WTC11 (cell line): ENCODE data around the gene IPO11. TPM values are rescaled to one million over a fixed set of nuclear protein-coding genes. Genes with fewer than 3 reads are reported as not detected.

Experiments used
- ATAC-seq: fragments of 200-7000 bp; cut with Tn5 transposase; 2 replicates; pipeline ENCODE4 v1.10.0; 2021; ENCODE audit warnings: mild to moderate bottlenecking, moderate library complexity
- CTCF ChIA-PET: fragments of 300-600 bp; sonication (Branson Sonifier 250); formaldehyde crosslinking; loops from one replicate; lab custom pipeline; 2021; ENCODE audit warnings: antibody characterized with exemption; lab: Charles Lee
- POLR2A ChIA-PET: fragments of 350-600 bp; sonication (Branson Sonifier 250); formaldehyde crosslinking; loops from one replicate; lab custom pipeline; 2021; ENCODE audit warnings: antibody characterized with exemption; lab: Charles Lee
- DNase-seq: peaks from one replicate; pipeline ENCODE4 v3.0.0; 2021; ENCODE audit warnings: low spot score
- H3K27ac Mint-ChIP-seq: 2 replicates; pipeline ENCODE4 v1.8.0; 2021; ENCODE audit warnings: mixed read lengths
- H3K27me3 Mint-ChIP-seq: 2 replicates; pipeline ENCODE4 v1.8.0; 2021; ENCODE audit warnings: low read depth, mild to moderate bottlenecking, moderate library complexity, mixed read lengths
- H3K36me3 Mint-ChIP-seq: 2 replicates; pipeline ENCODE4 v1.8.0; 2021; ENCODE audit warnings: mixed read lengths
- H3K4me1 Mint-ChIP-seq: 2 replicates; pipeline ENCODE4 v1.8.0; 2022; ENCODE audit warnings: mixed read lengths
- H3K4me3 Mint-ChIP-seq: 2 replicates; pipeline ENCODE4 v1.8.0; 2021; ENCODE audit warnings: mild to moderate bottlenecking, moderate library complexity, mixed read lengths
- H3K9me3 Mint-ChIP-seq: 2 replicates; pipeline ENCODE4 v1.8.0; 2021; ENCODE audit warnings: mixed read lengths
- GRHL2 ChIP-seq: fragments of 250-450 bp; sonication (Bioruptor Pico); IDR thresholded peaks from 2 replicates; pipeline ENCODE4 v1.8.0; 2022; ENCODE audit warnings: mild to moderate bottlenecking, moderate library complexity; ENCODE audit not compliant: insufficient replicate concordance, severe bottlenecking
- MXD4 ChIP-seq: fragments of 250-450 bp; sonication (Bioruptor Pico); IDR thresholded peaks from 2 replicates; pipeline ENCODE4 v1.8.0; 2021; ENCODE audit warnings: mild to moderate bottlenecking, moderate library complexity, borderline replicate concordance
- SMAD4 ChIP-seq: sonication (generic); formaldehyde crosslinking; IDR thresholded peaks from 2 replicates; pipeline ENCODE4 v1.8.0; 2022; ENCODE audit warnings: mild to moderate bottlenecking, missing genetic modification reagents
- TEAD4 ChIP-seq: sonication (generic); formaldehyde crosslinking; IDR thresholded peaks from 2 replicates; pipeline ENCODE4 v1.8.0; 2022; ENCODE audit warnings: mild to moderate bottlenecking, missing genetic modification reagents
- ZNF138 ChIP-seq: sonication (generic); formaldehyde crosslinking; conservative IDR thresholded peaks from 2 replicates; pipeline ENCODE4 v1.8.1; 2022; ENCODE audit warnings: mild to moderate bottlenecking, moderate library complexity, missing genetic modification reagents
- ZNF219 ChIP-seq: sonication (generic); formaldehyde crosslinking; IDR thresholded peaks from 2 replicates; pipeline ENCODE4 v1.8.0; 2023; ENCODE audit warnings: missing genetic modification reagents, mild to moderate bottlenecking, borderline replicate concordance
- total RNA-seq: library from RNA; stranded (reverse); gene quantifications from 3 replicates; pipeline ENCODE4 v1.2.3, GENCODE V29; 2021
- TF ChIP-seq, protein P1 (sequence below): fragments of 250-450 bp; sonication (Bioruptor Pico); IDR thresholded peaks from 2 replicates; pipeline ENCODE4 v1.9.0; 2021; ENCODE audit warnings: mild to moderate bottlenecking
- TF ChIP-seq, protein P2 (sequence below): sonication (generic); formaldehyde crosslinking; IDR thresholded peaks from 2 replicates; pipeline ENCODE4 v1.8.1; 2022; ENCODE audit warnings: missing genetic modification reagents, borderline replicate concordance
- TF ChIP-seq, protein P3 (sequence below): sonication (generic); formaldehyde crosslinking; IDR thresholded peaks from 2 replicates; pipeline ENCODE4 v1.8.1; 2023; ENCODE audit warnings: mild to moderate bottlenecking, missing genetic modification reagents, borderline replicate concordance

The IPO11 gene
- total RNA-seq, 1 experiment from 2014 or later, result 61.9 TPM

DNA sequence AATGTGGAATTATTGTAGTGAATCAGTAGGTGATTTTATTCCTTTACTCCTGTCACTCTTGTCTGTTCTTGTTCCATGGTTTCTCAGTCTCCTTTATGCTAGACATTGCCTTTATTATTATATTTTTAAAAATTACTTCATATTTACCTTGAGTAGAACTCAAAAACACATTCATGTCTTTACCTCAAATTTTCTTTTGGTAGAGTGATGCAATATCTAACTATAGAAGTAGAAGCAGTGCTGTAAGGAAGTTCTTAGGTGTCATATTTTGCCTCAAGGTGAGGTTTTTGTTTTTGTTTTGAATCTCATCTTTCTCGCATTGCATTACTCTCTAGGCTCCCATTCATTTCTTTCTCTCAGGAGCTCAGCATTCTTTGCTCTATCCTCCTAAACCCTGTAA, 12.2 kb downstream of the IPO11 start:
- no peaks in the 10 kb centered on the region for H3K27me3 Mint-ChIP-seq
- ATAC-seq (no peak), DNase-seq (no peak)
- peaks cover 2% of the 10 kb centered on the region; the same call in 1 of the 2 replicates for H3K4me1 Mint-ChIP-seq
- H3K9me3 Mint-ChIP-seq, result peaks cover 9% of the 10 kb centered on the region
- H3K27ac Mint-ChIP-seq, result peak overlapping the region; percentile 70; the same call in 1 of the 2 replicates
- TF ChIP-seq, protein P1, sequence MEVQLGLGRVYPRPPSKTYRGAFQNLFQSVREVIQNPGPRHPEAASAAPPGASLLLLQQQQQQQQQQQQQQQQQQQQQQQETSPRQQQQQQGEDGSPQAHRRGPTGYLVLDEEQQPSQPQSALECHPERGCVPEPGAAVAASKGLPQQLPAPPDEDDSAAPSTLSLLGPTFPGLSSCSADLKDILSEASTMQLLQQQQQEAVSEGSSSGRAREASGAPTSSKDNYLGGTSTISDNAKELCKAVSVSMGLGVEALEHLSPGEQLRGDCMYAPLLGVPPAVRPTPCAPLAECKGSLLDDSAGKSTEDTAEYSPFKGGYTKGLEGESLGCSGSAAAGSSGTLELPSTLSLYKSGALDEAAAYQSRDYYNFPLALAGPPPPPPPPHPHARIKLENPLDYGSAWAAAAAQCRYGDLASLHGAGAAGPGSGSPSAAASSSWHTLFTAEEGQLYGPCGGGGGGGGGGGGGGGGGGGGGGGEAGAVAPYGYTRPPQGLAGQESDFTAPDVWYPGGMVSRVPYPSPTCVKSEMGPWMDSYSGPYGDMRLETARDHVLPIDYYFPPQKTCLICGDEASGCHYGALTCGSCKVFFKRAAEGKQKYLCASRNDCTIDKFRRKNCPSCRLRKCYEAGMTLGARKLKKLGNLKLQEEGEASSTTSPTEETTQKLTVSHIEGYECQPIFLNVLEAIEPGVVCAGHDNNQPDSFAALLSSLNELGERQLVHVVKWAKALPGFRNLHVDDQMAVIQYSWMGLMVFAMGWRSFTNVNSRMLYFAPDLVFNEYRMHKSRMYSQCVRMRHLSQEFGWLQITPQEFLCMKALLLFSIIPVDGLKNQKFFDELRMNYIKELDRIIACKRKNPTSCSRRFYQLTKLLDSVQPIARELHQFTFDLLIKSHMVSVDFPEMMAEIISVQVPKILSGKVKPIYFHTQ (CRISPR knock-in tag), result no peak
- TF ChIP-seq, protein P2, sequence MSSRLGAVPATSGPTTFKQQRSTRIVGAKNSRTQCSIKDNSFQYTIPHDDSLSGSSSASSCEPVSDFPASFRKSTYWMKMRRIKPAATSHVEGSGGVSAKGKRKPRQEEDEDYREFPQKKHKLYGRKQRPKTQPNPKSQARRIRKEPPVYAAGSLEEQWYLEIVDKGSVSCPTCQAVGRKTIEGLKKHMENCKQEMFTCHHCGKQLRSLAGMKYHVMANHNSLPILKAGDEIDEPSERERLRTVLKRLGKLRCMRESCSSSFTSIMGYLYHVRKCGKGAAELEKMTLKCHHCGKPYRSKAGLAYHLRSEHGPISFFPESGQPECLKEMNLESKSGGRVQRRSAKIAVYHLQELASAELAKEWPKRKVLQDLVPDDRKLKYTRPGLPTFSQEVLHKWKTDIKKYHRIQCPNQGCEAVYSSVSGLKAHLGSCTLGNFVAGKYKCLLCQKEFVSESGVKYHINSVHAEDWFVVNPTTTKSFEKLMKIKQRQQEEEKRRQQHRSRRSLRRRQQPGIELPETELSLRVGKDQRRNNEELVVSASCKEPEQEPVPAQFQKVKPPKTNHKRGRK (CRISPR knock-in tag), result no peak
- CTCF ChIA-PET, result interaction anchor here (1.1 kb wide), 1 partner anchor 19 kb away, joined by 3 read pairs; no protein-coding TSS in a partner anchor
- POLR2A ChIA-PET, result no interaction called here
- H3K36me3 Mint-ChIP-seq, result peaks cover 4% of the 10 kb centered on the region; the same call in 1 of the 2 replicates
- H3K4me3 Mint-ChIP-seq, result no peak overlapping the region

DNA sequence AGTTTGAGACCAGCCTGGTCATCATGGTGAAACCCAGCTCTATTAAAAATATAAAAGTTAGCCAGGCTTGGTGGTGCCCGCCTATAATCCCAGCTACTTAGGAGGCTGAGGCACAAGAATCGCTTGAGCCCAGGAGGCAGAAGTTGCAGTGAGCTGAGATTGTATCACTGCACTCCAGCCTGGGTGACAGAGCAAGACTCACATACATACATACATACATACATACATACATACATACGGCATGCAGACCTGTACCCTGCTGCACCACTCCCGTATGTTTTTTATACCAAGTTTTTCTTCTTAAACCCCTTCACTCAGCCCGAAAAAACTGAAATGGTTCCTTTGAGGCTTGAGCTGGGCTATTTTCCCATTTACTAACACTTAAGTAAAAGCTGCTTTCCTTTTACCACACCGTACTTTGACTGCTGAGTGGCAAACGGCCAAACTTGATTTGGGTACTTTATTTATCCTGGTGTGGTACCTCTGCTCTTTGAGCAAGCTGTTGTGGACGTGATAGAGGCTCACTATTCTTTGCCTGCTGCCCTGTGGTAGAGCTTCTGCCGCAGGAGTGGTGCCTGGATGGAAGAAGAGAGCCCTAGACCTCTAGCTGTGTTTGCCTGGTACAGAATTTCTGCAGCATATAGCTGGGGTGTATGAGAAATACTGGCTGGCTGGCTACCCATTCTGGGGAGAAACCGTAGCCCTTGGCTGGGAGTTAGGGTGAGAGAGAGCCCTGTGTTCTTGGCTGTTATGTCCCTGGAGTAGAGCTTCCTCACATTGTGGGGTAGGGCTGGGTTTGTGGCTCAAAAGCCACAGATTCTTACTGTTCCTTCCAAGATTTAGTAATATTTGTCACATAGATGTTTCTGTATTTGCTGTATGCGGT, 19.4 kb downstream of the IPO11 start:
- Mint-ChIP-seq H3K27ac (peak overlapping the region; percentile 19), H3K9me3 (no peaks in the 10 kb centered on the region), H3K27me3 (no peaks in the 10 kb centered on the region), H3K4me1 (no peaks in the 10 kb centered on the region), H3K4me3 (no peak overlapping the region), H3K36me3 (no peaks in the 10 kb centered on the region)
- ATAC-seq (peak; percentile 39; the same call in 1 of the 2 replicates), DNase-seq (no peak)
- ChIA-PET CTCF (interaction anchor here (0.6 to 2.8 kb wide), 4 partner anchors 11 to 59 kb away, joined by 3 to 20 read pairs (median 9); no protein-coding TSS in a partner anchor), POLR2A (interaction anchor here (1.8 kb wide), 1 partner anchor 28 kb away, joined by 7 read pairs; the partner anchor contains the start of gene DIMT1)
- no peak for TF ChIP-seq SMAD4 (CRISPR knock-in tag)
- TF ChIP-seq ZNF138, result no peak
- TF ChIP-seq TEAD4 (CRISPR knock-in tag), result no peak
- no peak for TF ChIP-seq MXD4 (CRISPR knock-in tag)
- no peak for TF ChIP-seq GRHL2

DNA sequence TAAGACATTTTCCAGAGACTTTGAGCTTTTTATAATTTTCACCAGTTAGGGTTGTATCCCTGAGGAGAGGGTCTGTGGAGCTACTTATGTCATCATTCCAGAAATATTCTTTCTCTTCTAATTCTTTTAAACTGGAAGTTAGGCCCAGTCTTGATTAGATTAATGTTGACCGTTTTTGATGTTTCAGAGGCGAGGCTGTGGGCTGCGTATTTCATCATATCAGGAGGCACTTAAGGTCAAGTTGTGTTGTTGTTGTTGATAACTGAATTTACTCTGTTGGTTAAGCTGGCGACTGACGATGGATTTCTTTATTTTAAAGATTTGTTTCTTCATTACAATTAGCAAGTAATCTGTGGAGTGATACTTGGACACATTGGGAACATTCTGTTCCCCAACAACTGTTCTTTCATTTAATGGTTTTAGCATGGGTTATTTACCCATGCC, 20.1 kb downstream of the IPO11 start:
- no peak for DNase-seq
- Mint-ChIP-seq H3K27me3 (no peaks in the 10 kb centered on the region), H3K9me3 (no peaks in the 10 kb centered on the region), H3K4me3 (no peak overlapping the region), H3K4me1 (no peaks in the 10 kb centered on the region), H3K27ac (peak overlapping the region; percentile 19; the same call in 1 of the 2 replicates), H3K36me3 (peaks cover 2% of the 10 kb centered on the region)
- ChIA-PET POLR2A (interaction anchor here (1.8 kb wide), 1 partner anchor 29 kb away, joined by 7 read pairs; the partner anchor contains the start of gene DIMT1), CTCF (interaction anchor here (0.6 to 2.8 kb wide), 4 partner anchors 11 to 59 kb away, joined by 3 to 20 read pairs (median 9); no protein-coding TSS in a partner anchor)
- ATAC-seq, result no peak
- TF ChIP-seq, protein P3, sequence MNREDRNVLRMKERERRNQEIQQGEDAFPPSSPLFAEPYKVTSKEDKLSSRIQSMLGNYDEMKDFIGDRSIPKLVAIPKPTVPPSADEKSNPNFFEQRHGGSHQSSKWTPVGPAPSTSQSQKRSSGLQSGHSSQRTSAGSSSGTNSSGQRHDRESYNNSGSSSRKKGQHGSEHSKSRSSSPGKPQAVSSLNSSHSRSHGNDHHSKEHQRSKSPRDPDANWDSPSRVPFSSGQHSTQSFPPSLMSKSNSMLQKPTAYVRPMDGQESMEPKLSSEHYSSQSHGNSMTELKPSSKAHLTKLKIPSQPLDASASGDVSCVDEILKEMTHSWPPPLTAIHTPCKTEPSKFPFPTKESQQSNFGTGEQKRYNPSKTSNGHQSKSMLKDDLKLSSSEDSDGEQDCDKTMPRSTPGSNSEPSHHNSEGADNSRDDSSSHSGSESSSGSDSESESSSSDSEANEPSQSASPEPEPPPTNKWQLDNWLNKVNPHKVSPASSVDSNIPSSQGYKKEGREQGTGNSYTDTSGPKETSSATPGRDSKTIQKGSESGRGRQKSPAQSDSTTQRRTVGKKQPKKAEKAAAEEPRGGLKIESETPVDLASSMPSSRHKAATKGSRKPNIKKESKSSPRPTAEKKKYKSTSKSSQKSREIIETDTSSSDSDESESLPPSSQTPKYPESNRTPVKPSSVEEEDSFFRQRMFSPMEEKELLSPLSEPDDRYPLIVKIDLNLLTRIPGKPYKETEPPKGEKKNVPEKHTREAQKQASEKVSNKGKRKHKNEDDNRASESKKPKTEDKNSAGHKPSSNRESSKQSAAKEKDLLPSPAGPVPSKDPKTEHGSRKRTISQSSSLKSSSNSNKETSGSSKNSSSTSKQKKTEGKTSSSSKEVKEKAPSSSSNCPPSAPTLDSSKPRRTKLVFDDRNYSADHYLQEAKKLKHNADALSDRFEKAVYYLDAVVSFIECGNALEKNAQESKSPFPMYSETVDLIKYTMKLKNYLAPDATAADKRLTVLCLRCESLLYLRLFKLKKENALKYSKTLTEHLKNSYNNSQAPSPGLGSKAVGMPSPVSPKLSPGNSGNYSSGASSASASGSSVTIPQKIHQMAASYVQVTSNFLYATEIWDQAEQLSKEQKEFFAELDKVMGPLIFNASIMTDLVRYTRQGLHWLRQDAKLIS (CRISPR knock-in tag), result no peak
- no peak for TF ChIP-seq ZNF219
